HL-60 (cell line): Measurements from ENCODE around the gene SHC2.

Source experiments
- POLR2AphosphoS5 ChIP-seq: IDR thresholded peaks from 2 replicates; pipeline ENCODE4 v1.6.1; 2012; ENCODE audit warnings: low read depth
- SPI1 ChIP-seq: IDR thresholded peaks from 2 replicates; pipeline ENCODE4 v1.6.1; 2012; ENCODE audit warnings: low read depth, mild to moderate bottlenecking, borderline replicate concordance
- TF ChIP-seq, protein P1 (sequence below): IDR thresholded peaks from one replicate; pipeline ENCODE4 v1.5.1; 2011; ENCODE audit warnings: low read length, control low read depth, inconsistent platforms; ENCODE audit not compliant: insufficient read depth
- TF ChIP-seq, protein P2 (sequence below): IDR thresholded peaks from 2 replicates; pipeline ENCODE4 v1.6.1; 2012; ENCODE audit warnings: low read depth; ENCODE audit not compliant: insufficient replicate concordance

DNA sequence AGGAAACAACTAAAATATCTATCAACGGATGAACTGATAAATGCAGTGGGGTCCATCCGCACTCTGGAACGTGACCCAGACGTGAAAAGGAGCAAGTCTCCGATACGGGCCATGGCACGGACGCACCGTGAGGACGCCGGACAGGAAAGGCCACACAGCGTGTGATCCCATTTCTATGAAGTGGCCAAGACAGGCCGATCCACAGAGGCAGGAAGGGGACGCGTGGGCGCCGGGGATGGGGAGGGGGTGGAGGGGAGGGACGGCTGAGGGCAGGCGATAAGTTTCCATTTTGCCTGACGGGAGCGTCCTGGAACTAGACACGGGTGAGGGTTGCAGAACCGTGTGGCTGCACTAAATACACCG, 13.8 kb downstream of the SHC2 start:
- TF ChIP-seq, protein P1, sequence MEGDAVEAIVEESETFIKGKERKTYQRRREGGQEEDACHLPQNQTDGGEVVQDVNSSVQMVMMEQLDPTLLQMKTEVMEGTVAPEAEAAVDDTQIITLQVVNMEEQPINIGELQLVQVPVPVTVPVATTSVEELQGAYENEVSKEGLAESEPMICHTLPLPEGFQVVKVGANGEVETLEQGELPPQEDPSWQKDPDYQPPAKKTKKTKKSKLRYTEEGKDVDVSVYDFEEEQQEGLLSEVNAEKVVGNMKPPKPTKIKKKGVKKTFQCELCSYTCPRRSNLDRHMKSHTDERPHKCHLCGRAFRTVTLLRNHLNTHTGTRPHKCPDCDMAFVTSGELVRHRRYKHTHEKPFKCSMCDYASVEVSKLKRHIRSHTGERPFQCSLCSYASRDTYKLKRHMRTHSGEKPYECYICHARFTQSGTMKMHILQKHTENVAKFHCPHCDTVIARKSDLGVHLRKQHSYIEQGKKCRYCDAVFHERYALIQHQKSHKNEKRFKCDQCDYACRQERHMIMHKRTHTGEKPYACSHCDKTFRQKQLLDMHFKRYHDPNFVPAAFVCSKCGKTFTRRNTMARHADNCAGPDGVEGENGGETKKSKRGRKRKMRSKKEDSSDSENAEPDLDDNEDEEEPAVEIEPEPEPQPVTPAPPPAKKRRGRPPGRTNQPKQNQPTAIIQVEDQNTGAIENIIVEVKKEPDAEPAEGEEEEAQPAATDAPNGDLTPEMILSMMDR: no peak
- TF ChIP-seq POLR2AphosphoS5: no peak
- TF ChIP-seq SPI1: no peak
- TF ChIP-seq, protein P2, sequence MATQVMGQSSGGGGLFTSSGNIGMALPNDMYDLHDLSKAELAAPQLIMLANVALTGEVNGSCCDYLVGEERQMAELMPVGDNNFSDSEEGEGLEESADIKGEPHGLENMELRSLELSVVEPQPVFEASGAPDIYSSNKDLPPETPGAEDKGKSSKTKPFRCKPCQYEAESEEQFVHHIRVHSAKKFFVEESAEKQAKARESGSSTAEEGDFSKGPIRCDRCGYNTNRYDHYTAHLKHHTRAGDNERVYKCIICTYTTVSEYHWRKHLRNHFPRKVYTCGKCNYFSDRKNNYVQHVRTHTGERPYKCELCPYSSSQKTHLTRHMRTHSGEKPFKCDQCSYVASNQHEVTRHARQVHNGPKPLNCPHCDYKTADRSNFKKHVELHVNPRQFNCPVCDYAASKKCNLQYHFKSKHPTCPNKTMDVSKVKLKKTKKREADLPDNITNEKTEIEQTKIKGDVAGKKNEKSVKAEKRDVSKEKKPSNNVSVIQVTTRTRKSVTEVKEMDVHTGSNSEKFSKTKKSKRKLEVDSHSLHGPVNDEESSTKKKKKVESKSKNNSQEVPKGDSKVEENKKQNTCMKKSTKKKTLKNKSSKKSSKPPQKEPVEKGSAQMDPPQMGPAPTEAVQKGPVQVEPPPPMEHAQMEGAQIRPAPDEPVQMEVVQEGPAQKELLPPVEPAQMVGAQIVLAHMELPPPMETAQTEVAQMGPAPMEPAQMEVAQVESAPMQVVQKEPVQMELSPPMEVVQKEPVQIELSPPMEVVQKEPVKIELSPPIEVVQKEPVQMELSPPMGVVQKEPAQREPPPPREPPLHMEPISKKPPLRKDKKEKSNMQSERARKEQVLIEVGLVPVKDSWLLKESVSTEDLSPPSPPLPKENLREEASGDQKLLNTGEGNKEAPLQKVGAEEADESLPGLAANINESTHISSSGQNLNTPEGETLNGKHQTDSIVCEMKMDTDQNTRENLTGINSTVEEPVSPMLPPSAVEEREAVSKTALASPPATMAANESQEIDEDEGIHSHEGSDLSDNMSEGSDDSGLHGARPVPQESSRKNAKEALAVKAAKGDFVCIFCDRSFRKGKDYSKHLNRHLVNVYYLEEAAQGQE: no peak
